Sigmoid colon (tissue), 7 donors: ENCODE results near the gene PLEKHA8. TPM values are rescaled to one million over a fixed set of nuclear protein-coding genes. Genes with fewer than 3 reads are reported as not detected.

Experiments used
- DNase-seq: peaks from one replicate; pipeline ENCODE4 v3.0.0-alpha.2; 2019
- H3K27ac ChIP-seq, 4 donors: fragments of 200-600 bp; sonication (generic); one replicate each; pipeline ENCODE4 v1.5.1; 2016 to 2019; ENCODE audit warnings: mild to moderate bottlenecking in 1 of 4
- H3K27me3 ChIP-seq, 3 donors: fragments of 200-600 bp; sonication (generic); one replicate each; pipeline ENCODE4 v1.5.1; 2019; ENCODE audit warnings: mild to moderate bottlenecking in 1 of 3
- H3K36me3 ChIP-seq, 4 donors: fragments of 200-600 bp; sonication (generic); one replicate each; pipeline ENCODE4 v1.5.1; 2016 to 2019
- H3K4me1 ChIP-seq, 4 donors: fragments of 200-600 bp; sonication (generic); one replicate each; pipeline ENCODE4 v1.5.1; 2017 to 2019
- H3K4me3 ChIP-seq, 4 donors: fragments of 200-600 bp; sonication (generic); one replicate each; pipeline ENCODE4 v1.5.1; 2017 to 2019; ENCODE audit warnings: mild to moderate bottlenecking in 2 of 4, moderate library complexity in 1 of 4
- H3K9me3 ChIP-seq, 4 donors: fragments of 200-600 bp in 3 of 4; sonication (generic) in 3 of 4; one replicate each; pipeline versions ENCODE4 v1.5.1 to v1.6.1; 2013 to 2019
- EP300 ChIP-seq, 4 donors: sonication (generic); formaldehyde crosslinking; IDR thresholded peaks; one replicate each; pipeline ENCODE4 v1.6.1; 2017; ENCODE audit warnings: antibody characterized with exemption in 4 of 4
- POLR2A ChIP-seq, 2 donors: fragments of 450-650 bp; IDR thresholded peaks; one replicate each; pipeline ENCODE4 v1.6.1; 2016; ENCODE audit warnings: antibody characterized with exemption in 2 of 2, mild to moderate bottlenecking in 2 of 2, moderate library complexity in 2 of 2
- POLR2AphosphoS5 ChIP-seq, 4 donors: sonication (generic); formaldehyde crosslinking; IDR thresholded peaks; one replicate each; pipeline ENCODE4 v1.6.1; 2017; ENCODE audit warnings: antibody characterized with exemption in 4 of 4
- WGBS, 2 donors: extraction: QIAGEN DNeasy Blood & Tissue Kit; methylation state at CpG; one replicate each; pipeline ENCODE4 v1.1.7; 2013; 5-methylcytosine and 5-hydroxymethylcytosine counted together
- intact Hi-C: fragments of 100-400 bp; cut with DNase I; formaldehyde crosslinking; loops from one replicate; pipeline ENCODE4 v1.15.1; 2023
- polyA plus RNA-seq, 3 donors: library from polyadenylated mRNA; stranded (reverse); fragments of 200-250 nt; gene quantifications; one replicate each; pipeline ENCODE4 v1.2.3, GENCODE V29; 2013
- total RNA-seq, 4 donors: library from RNA; depleted of rRNA; stranded (reverse); fragments of >200 nt; gene quantifications; one replicate each; pipeline ENCODE4 v1.1.0, GENCODE V29; 2016
- TF ChIP-seq, protein P1 (sequence below), 4 experiments: fragments of 450-650 bp in 3 of 4; fragments of 200-600 bp in 1 of 4; IDR thresholded peaks; one replicate each; pipeline ENCODE4 v1.5.1; 2016 to 2019; ENCODE audit warnings: antibody characterized with exemption in 4 of 4, mild to moderate bottlenecking in 3 of 4, moderate library complexity in 2 of 4
- donor health status: healthy with polysubstance abuse.
- donor health status: Bipolar disorder and iron deficiency.
- donor health status: healthy.

The PLEKHA8 gene
- total and polyA plus RNA-seq, 7 donors: 3.2 to 12.2 (median 7.7) TPM

DNA sequence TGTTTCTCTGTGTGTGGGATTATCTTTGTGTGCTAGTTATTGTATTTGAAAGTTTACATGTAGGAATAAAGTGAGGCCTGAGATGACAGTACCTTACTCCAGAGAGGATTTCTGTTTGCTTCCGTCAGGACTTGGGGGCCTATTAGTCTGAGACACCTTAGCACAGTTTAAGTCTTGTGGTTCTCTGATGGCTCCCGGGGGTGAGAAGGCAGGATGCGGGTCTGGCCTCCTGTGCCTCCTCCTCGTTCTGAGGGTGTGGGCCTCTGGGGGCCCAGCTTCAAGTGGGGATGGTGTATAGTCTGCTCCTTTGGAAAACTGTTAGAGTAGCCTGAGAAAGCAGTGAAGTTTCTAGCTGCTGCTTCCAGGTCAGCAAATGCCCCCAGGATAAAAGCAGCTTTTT is 119.0 kb downstream of the PLEKHA8 start:
- no peaks in the 10 kb centered on the region for H3K9me3 ChIP-seq
- TF ChIP-seq POLR2A (IDR thresholded peaks at IDR 0.05): no peak
- no peak for TF ChIP-seq POLR2AphosphoS5 (IDR thresholded peaks at IDR 0.05)
- TF ChIP-seq, protein P1, sequence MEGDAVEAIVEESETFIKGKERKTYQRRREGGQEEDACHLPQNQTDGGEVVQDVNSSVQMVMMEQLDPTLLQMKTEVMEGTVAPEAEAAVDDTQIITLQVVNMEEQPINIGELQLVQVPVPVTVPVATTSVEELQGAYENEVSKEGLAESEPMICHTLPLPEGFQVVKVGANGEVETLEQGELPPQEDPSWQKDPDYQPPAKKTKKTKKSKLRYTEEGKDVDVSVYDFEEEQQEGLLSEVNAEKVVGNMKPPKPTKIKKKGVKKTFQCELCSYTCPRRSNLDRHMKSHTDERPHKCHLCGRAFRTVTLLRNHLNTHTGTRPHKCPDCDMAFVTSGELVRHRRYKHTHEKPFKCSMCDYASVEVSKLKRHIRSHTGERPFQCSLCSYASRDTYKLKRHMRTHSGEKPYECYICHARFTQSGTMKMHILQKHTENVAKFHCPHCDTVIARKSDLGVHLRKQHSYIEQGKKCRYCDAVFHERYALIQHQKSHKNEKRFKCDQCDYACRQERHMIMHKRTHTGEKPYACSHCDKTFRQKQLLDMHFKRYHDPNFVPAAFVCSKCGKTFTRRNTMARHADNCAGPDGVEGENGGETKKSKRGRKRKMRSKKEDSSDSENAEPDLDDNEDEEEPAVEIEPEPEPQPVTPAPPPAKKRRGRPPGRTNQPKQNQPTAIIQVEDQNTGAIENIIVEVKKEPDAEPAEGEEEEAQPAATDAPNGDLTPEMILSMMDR (IDR thresholded peaks at IDR 0.05): no peak
- TF ChIP-seq EP300 (IDR thresholded peaks at IDR 0.05): no peak
- no peak for DNase-seq
- H3K36me3 ChIP-seq: peaks cover 0 to 18% (median 4%) of the 10 kb centered on the region in 4 donors
- peak overlapping the region in 1 of 4 donors; percentile 11 for H3K27ac ChIP-seq
- no peaks in the 10 kb centered on the region for H3K27me3 ChIP-seq
- H3K4me3 ChIP-seq: no peak overlapping the region
- peaks cover 0 to 31% (median 14%) of the 10 kb centered on the region in 4 donors for H3K4me1 ChIP-seq
- intact Hi-C loops: no loop called here
- WGBS, 2 donors: 59 to 80% methylated on average over 4 of the region's 4 CpGs

DNA sequence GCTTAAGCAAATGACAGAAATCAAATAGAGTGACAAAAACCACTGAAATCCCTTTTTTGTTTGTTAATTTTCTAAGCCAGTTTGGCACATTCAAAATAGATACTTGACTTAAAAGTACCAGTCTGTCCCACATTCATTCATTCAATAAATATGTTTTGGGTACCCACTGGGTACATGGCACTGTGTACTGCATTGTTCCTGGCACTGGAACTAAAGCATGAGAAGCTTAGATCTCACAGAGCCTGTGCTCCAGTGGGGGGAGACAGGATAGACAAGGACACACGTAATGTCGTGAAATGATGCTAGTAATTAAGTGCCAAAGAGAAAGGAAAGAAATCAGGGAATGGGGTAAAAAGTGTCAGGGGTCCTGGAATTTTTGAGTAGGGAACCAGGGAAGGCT is 119.6 kb downstream of the PLEKHA8 start:
- Histone ChIP-seq H3K4me1 (peaks cover 0 to 25% (median 11%) of the 10 kb centered on the region in 4 donors), H3K36me3 (peaks cover 0 to 24% (median 4%) of the 10 kb centered on the region in 4 donors), H3K27ac (no peak overlapping the region), H3K4me3 (no peak overlapping the region), H3K27me3 (no peaks in the 10 kb centered on the region), H3K9me3 (no peaks in the 10 kb centered on the region)
- intact Hi-C loops: no loop called here
- DNase-seq: no peak
- TF ChIP-seq, protein P1 (IDR thresholded peaks at IDR 0.05): no peak
- TF ChIP-seq EP300 (IDR thresholded peaks at IDR 0.05): no peak
- no peak for TF ChIP-seq POLR2AphosphoS5 (IDR thresholded peaks at IDR 0.05)
- no peak for TF ChIP-seq POLR2A (IDR thresholded peaks at IDR 0.05)
- WGBS, 2 donors: 95 to 96% methylated on average over 2 of the region's 2 CpGs

DNA sequence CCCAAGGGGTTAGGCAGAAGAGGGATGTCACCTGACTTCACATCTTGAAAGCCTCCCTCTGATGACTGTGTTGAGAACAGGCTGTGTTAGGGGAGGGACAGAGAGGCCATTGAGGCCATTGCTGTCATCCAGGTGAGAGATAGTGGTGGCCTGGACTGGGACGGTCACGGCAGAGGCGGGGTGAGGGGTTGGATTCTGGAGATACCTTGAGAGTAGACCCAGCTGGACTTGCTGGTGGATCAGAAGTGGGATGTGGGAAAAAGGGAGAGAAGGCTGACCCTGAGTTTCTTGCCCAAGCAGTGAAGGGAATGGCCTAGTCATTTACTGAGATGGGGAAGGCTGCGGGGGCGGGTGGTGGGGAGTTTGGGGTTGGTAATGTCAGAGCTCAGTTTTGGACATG is 120.2 kb downstream of the PLEKHA8 start:
- no peak for TF ChIP-seq POLR2A (IDR thresholded peaks at IDR 0.05)
- TF ChIP-seq EP300 (IDR thresholded peaks at IDR 0.05): no peak
- TF ChIP-seq, protein P1 (IDR thresholded peaks at IDR 0.05): no peak
- no peak for TF ChIP-seq POLR2AphosphoS5 (IDR thresholded peaks at IDR 0.05)
- Histone ChIP-seq H3K36me3 (peaks cover 0 to 27% (median 4%) of the 10 kb centered on the region in 4 donors), H3K4me3 (no peak overlapping the region), H3K4me1 (peaks cover 0 to 19% (median 8%) of the 10 kb centered on the region in 4 donors), H3K9me3 (no peaks in the 10 kb centered on the region), H3K27me3 (no peaks in the 10 kb centered on the region), H3K27ac (no peak overlapping the region)
- intact Hi-C loops: no loop called here
- WGBS, 2 donors: 97 to 98% methylated on average over 5 of the region's 5 CpGs
- DNase-seq: no peak

DNA sequence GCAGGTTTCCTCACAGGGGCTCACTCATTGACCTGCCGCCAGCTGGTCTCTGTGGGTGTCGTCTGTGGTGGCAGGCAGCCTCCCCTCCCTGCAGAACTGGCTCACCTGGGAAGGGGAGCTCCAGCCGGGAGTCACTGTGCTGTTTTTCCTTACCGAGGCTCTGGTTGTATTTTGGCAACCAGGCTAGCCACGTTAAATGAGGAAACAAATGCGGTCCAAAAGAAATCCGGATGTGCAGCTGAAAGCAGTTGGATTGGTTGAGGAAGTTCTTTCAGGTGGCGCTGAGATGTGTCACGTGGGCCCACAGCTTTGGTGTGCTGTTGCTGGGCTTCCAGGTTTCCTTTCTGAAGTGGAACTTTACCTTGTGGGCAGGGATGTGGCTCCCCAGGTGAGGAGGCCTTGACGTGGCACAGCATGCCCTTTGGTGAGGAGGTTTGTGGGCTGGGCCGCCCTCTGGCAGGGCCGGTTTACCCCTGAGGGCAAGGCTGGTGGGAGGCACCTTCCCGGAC is 120.8 kb downstream of the PLEKHA8 start:
- Histone ChIP-seq H3K36me3 (peaks cover 0 to 30% (median 4%) of the 10 kb centered on the region in 4 donors), H3K27ac (no peak overlapping the region), H3K9me3 (no peaks in the 10 kb centered on the region), H3K4me3 (no peak overlapping the region), H3K27me3 (no peaks in the 10 kb centered on the region), H3K4me1 (peaks cover 0 to 15% (median 7%) of the 10 kb centered on the region in 4 donors)
- no peak for TF ChIP-seq POLR2A (IDR thresholded peaks at IDR 0.05)
- TF ChIP-seq, protein P1 (IDR thresholded peaks at IDR 0.05): no peak
- no peak for TF ChIP-seq EP300 (IDR thresholded peaks at IDR 0.05)
- TF ChIP-seq POLR2AphosphoS5 (IDR thresholded peaks at IDR 0.05): no peak
- no peak for DNase-seq
- 51 to 60% methylated on average over 13 of the region's 13 CpGs for WGBS, 2 donors
- intact Hi-C loops: no loop called here
